ENCODE measurements around the gene CSNK2B.

CSNK2B gene

DNA sequence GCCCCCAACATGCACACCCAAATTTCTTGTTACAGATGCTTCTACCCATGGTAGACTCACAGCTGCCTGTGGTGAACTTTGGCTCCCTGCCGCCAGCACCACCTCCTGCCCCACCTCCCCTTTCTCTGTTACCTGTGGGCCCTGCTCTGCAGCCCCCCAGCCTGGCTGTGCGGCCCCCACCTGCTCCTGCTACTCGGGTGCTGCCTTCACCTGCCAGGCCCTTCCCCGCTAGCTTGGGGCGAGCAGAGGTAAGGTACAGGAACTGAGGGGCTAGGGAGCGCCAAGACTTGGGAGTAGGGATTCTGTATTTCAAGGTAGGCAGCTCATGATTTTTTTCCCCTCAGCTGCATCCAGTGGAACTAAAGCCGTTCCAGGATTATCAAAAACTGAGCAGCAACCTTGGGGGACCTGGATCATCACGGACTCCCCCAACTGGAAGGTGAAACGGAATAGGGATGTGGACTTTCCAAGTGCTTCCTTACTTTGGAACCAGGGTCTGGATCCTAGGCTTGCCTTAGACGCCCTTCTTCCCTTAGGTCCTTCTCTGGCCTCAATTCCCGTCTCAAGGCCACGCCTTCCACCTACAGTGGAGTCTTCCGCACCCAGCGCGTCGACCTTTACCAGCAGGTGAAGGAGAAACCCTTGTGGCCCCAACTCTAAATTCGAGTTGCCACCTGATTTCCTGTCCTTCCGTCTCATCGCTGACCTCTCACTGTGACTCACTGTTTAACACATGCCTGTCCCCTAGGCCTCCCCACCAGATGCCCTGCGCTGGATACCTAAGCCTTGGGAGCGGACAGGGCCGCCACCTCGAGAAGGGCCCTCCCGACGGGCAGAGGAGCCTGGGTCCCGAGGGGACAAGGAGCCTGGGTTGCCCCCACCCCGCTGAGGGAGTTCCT, 28.9 kb upstream of the CSNK2B start:
- TF ChIP-seq, protein P1, sequence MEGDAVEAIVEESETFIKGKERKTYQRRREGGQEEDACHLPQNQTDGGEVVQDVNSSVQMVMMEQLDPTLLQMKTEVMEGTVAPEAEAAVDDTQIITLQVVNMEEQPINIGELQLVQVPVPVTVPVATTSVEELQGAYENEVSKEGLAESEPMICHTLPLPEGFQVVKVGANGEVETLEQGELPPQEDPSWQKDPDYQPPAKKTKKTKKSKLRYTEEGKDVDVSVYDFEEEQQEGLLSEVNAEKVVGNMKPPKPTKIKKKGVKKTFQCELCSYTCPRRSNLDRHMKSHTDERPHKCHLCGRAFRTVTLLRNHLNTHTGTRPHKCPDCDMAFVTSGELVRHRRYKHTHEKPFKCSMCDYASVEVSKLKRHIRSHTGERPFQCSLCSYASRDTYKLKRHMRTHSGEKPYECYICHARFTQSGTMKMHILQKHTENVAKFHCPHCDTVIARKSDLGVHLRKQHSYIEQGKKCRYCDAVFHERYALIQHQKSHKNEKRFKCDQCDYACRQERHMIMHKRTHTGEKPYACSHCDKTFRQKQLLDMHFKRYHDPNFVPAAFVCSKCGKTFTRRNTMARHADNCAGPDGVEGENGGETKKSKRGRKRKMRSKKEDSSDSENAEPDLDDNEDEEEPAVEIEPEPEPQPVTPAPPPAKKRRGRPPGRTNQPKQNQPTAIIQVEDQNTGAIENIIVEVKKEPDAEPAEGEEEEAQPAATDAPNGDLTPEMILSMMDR (IDR thresholded peaks at IDR 0.05; ENCODE audit: insufficient read depth, low read depth, low read length, missing control alignments) = no peak

DNA sequence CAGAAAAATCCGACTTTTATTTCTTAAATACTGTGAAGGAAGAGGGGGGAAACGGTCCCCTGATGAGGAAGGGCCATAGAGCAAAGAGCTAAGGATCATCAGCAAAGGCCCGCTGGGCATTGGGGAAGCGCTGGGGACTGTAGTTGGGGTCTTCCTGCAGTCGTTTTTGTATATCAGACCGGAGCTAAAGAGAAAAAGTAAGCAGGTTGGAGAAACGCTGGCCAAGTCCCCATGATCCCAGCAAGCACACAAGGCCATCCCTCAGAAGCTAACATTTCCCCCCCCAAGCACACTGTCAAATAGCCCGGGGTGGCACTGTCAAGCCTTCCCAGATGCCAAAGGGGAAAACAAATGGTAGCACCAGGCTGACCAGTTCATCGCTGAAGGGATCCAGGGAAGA, 26.8 kb upstream of the CSNK2B start:
- TF ChIP-seq, protein P1 (IDR thresholded peaks at IDR 0.05; ENCODE audit: insufficient read depth, low read depth, low read length, missing control alignments) = no peak
- H3K4me3 ChIP-seq (ENCODE audit: low read depth, low read length) = no peak overlapping the region
- DNase-seq (ENCODE audit: low read depth) = no peak

More for the DNA sequence above, 28.9 kb upstream of the CSNK2B start:
- DNase-seq (ENCODE audit: low read depth) = no peak
- no peak overlapping the region for H3K4me3 ChIP-seq (ENCODE audit: low read depth, low read length)

- DNase-seq (ENCODE audit: low read depth) = no peak
- TF ChIP-seq, protein P1 (IDR thresholded peaks at IDR 0.05; ENCODE audit: insufficient read depth, low read depth, low read length, missing control alignments) = no peak
- no peak overlapping the region for H3K4me3 ChIP-seq (ENCODE audit: low read depth, low read length)
Measured at GRCh38 chr6:31639449-31639861, 26.4 kb upstream of the CSNK2B start.

DNA sequence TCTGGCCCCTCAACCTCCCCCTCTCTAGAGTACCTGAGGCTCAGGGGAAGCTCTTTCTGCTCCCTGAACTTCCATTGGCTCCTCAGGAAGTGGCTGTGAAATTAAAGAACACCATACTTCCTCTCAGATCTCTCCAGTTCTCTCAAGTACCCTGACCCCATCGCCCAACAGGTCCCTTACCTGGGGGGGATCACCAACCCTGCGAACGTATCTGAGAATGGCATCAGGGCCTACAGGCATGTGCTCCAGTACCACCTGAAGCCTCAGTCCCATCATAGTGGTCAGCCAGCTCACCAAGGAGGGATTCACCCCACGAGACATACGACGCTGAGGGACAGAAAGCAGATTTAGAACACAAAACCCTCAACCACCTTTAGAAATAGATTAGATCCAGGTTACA, 25.3 kb upstream of the CSNK2B start:
- H3K4me3 ChIP-seq (ENCODE audit: low read depth, low read length) = no peak overlapping the region
- TF ChIP-seq, protein P1 (IDR thresholded peaks at IDR 0.05; ENCODE audit: insufficient read depth, low read depth, low read length, missing control alignments) = no peak
- DNase-seq (ENCODE audit: low read depth) = no peak

- no peak for DNase-seq (ENCODE audit: low read depth)
- TF ChIP-seq, protein P1 (IDR thresholded peaks at IDR 0.05; ENCODE audit: insufficient read depth, low read depth, low read length, missing control alignments) = no peak
- no peak overlapping the region for H3K4me3 ChIP-seq (ENCODE audit: low read depth, low read length)
Measured at GRCh38 chr6:31641370-31641769, 24.5 kb upstream of the CSNK2B start.

- DNase-seq (ENCODE audit: low read depth) = no peak
- TF ChIP-seq, protein P1 (IDR thresholded peaks at IDR 0.05; ENCODE audit: insufficient read depth, low read depth, low read length, missing control alignments) = no peak
- H3K4me3 ChIP-seq (ENCODE audit: low read depth, low read length) = no peak overlapping the region
Measured at GRCh38 chr6:31642798-31643570, 22.9 kb upstream of the CSNK2B start.

Data from GM12865 (cell line).